Epithelial cell of esophagus (primary cell): ENCODE results near the gene THPO.

ENCODE experiments used
- DNase-seq: peaks from one replicate; pipeline ENCODE4 v3.0.0; 2010; ENCODE audit warnings: low read depth
- H3K4me3 ChIP-seq: 2 replicates; pipeline ENCODE4 v1.5.1; 2011; ENCODE audit warnings: mild to moderate bottlenecking, low read length, control low read depth
- TF ChIP-seq, protein P1 (sequence below): IDR thresholded peaks from 2 replicates; pipeline ENCODE4 v1.5.1; 2011; ENCODE audit warnings: low read depth, mild to moderate bottlenecking, low read length, control low read depth, inconsistent platforms; ENCODE audit not compliant: insufficient read depth; ENCODE audit errors: missing control alignments

The THPO gene

DNA sequence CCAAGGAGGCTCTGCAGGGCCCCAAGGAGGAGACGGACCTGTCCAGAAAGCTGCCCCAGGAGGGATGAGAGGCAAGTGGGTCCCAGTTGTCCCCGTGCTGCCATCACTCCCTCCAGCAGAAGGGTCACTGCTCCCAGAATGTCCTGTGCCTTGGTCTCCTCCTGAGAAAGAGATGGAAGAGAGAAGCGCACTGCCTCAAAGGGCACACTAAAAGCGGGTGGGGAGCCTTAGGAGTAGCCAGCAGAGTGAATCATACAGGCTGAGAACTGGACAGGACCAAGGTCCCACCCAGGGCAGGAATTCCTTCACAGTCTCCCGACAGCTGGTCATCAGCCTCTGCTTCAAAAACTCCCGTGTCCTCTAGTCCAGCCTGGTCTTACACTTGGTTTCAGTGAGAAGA lies 4.6 kb downstream of the THPO start:
- TF ChIP-seq, protein P1, sequence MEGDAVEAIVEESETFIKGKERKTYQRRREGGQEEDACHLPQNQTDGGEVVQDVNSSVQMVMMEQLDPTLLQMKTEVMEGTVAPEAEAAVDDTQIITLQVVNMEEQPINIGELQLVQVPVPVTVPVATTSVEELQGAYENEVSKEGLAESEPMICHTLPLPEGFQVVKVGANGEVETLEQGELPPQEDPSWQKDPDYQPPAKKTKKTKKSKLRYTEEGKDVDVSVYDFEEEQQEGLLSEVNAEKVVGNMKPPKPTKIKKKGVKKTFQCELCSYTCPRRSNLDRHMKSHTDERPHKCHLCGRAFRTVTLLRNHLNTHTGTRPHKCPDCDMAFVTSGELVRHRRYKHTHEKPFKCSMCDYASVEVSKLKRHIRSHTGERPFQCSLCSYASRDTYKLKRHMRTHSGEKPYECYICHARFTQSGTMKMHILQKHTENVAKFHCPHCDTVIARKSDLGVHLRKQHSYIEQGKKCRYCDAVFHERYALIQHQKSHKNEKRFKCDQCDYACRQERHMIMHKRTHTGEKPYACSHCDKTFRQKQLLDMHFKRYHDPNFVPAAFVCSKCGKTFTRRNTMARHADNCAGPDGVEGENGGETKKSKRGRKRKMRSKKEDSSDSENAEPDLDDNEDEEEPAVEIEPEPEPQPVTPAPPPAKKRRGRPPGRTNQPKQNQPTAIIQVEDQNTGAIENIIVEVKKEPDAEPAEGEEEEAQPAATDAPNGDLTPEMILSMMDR, result no peak
- no peak for DNase-seq

DNA sequence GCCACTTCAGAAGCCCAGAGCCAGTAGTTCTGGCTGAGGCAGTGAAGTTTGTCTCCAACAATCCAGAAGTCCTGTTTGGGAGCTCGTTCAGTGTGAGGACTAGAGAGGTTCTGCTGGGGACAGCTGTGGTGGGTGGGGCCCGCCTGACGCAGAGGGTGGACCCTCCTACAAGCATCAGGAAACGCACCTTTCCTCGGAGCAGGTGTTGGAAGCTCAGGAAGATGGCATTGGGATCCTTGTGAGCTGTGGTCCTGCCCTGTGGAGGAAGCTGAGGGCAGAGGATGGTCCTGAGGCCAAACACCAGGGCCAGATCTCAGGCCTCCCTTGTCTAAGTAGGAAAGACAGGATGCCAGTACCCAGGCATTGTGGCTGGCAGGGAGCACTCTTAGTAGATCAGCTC lies 5.1 kb downstream of the THPO start:
- TF ChIP-seq, protein P1, result no peak

More for the DNA sequence above, 4.6 kb downstream of the THPO start:
- H3K4me3 ChIP-seq, result no peak overlapping the region

DNA sequence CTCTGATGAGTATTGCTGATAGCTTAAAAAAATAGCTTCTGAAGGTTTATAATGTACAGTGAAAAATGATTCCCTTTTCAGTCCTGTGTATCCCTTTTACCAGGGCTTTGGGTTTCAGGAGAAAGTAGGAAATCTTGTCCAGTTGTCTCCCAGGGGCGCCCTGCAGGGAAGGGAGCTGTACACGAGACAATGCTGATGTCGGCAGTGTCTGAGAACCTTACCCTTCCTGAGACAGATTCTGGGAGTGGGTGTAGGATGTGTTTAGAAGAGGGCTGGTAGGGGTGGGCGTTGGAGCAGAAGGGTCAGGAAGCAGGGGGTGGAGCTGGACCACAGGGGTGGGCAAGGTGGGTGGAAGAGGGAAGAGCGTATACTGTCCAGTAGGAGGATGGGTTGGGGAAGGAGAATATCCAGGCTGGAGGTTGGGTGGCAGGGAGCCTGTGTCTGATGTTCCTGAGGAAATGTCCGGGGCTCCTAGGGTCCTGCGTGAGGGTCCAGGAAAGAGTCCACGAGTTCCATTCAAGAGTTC lies 5.6 kb downstream of the THPO start:
- no peak for DNase-seq
- H3K4me3 ChIP-seq, result no peak overlapping the region
- TF ChIP-seq, protein P1, result no peak

More for the DNA sequence above, 5.1 kb downstream of the THPO start:
- no peak for DNase-seq
- no peak overlapping the region for H3K4me3 ChIP-seq

DNA sequence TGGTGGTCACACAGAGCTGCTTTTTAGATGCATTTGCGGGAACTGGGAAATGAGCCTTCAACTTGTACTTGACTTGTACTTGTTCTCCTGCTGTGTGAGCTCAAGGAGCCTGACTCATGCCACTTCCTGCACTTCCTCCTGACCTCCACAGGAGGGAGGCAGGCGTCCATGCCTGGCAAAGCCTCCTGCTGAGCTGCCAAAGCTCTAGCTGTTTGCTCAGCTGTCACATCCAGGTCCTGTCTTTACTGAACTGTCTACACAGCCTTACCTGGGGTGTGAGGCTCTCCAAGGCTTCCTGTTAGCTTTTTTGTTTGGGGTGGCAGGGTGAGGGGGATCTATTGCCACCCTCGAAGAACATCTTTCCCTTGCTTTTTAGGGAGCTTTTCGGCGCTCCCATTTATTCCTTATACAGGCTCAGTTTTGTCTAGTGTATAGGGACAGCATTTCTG lies 6.4 kb downstream of the THPO start:
- H3K4me3 ChIP-seq, result no peak overlapping the region
- TF ChIP-seq, protein P1, result peak; percentile 100
- peak; percentile 88 for DNase-seq

DNA sequence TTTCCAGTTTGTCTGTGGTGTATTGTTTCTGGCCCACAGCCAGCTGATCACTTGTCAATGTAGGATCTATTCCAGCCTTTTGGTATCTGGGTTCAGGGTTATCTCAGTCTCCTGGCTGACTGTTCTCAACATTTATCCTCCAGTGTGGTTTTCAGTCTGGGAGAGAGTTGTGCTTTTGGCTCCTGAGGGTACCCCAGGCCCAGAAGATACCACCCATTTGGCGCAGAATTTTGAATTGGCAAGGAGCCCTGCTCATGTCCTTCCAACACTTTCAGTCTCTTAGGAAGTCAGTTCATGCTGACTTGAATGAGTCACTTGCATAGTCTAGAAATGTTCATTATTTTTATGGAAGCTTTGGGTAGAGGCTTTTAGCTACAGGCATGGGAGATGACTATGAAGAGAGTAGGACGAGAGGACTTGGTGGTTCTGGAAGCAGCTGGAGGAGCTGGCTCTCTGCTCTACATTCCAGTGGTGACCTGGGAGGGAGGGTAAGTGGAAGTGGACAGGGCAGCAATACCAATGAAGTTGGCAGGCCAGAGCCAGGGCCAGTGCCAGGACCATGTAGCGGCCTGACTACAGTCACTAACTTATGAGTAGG lies 9.3 kb downstream of the THPO start:
- TF ChIP-seq, protein P1, result no peak
- H3K4me3 ChIP-seq, result no peak overlapping the region
- DNase-seq, result no peak

DNA sequence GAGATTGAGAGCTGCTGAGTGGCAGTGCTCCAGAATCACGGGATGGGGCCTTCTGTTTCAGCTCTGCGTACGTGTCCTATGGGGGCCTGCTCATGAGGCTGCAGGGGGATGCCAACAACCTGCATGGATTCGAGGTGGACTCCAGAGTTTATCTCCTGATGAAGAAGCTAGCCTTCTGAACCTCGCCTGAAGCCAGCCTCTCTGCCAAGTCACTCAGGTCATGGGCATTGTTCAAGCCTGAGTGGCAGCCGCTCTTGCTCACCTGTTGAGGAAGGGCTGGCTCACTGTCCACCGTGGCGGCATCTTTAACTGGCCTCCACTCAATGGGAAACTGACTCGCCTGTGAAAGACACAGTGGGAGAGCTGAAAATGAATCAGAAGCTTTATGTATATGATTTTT lies 9.9 kb downstream of the THPO start:
- no peak for DNase-seq
- no peak overlapping the region for H3K4me3 ChIP-seq
- TF ChIP-seq, protein P1, result no peak

DNA sequence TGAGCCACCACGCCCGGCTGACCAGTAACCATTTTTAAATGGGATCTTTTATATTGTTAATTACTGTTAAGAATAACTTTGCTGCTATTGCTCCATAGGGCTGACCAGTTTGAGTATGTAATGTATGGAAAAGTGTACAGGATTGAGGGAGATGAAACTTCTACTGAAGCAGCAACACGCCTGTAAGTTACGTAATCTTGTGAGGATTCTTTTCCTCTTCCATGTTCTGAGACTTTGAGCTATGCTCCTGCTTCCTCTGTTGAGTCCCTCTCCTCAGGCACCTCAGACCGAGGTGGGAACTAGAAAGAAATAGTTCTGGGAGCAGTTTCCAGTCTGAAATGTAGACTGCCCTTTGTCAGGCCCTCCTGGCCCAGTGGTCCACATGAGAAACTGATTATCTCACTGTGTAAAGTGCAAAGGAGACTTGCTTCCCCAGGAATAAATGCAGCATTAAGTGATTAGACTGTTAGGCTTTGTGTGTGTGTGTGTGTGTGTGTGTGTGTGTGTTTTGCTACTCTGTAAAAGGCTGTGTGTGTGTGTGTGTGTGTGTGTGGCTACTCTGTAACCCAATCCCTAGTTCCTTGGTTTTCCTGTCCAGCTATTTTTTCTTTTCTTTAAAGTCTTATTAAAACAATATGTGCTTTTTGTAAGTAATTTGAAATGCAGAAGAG lies 11.3 kb downstream of the THPO start:
- DNase-seq, result no peak
- TF ChIP-seq, protein P1, result no peak
- H3K4me3 ChIP-seq, result no peak overlapping the region
